HCT116 (cell line): ENCODE results near the gene ST7L. TPM values are rescaled to one million over a fixed set of nuclear protein-coding genes. Genes with fewer than 3 reads are reported as not detected.

Experiments used
- ATAC-seq: fragments of 200-7000 bp; cut with Tn5 transposase; 2 replicates; pipeline ENCODE4 v1.9.1; 2020; ENCODE audit warnings: mild to moderate bottlenecking, moderate library complexity
- BruUV-seq: library from RNA; stranded (reverse); fragments of 400-500 nt; replicated peaks from 2 replicates; lab custom pipeline; 2021; lab: Mats Ljungman, UMichigan
- CTCF ChIA-PET: fragments of 300-600 bp; sonication (Branson Sonifier 250); formaldehyde crosslinking; loops from one replicate; lab custom pipeline; 2021; ENCODE audit warnings: antibody characterized with exemption; lab: Charles Lee
- POLR2A ChIA-PET: fragments of 300-600, 350-600 bp; sonication (Branson Sonifier 250); formaldehyde crosslinking; loops from one replicate; lab custom pipeline; 2021; ENCODE audit warnings: antibody characterized with exemption; lab: Charles Lee
- RAD21 ChIA-PET, 2 experiments: fragments of 300-600 bp; sonication (Branson Sonifier 250); formaldehyde crosslinking; loops; one replicate each; lab custom pipeline; 2023; ENCODE audit warnings: low total read pairs in 2 of 2; ENCODE audit not compliant: uncharacterized antibody in 2 of 2, unreplicated experiment in 2 of 2, low non-redundant PET in 1 of 2; lab: Charles Lee
- DNase-seq: peaks from one replicate; pipeline ENCODE4 v3.0.0-alpha.2; 2010; ENCODE audit warnings: low read depth, low spot score
- H2AFZ ChIP-seq: fragments of 200-600 bp; shearing (Covaris generic), sonication (generic); 2 replicates; pipeline ENCODE4 v1.6.1; 2017; ENCODE audit warnings: low read depth, mixed run types, mixed read lengths, antibody characterized with exemption, low read length; ENCODE audit not compliant: poor library complexity, severe bottlenecking
- H3K27ac ChIP-seq: 2 replicates; pipeline ENCODE4 v1.5.1; 2012; ENCODE audit warnings: low read depth, low read length
- H3K27me3 ChIP-seq: fragments of 200-600 bp; sonication (generic); 2 replicates; pipeline ENCODE4 v1.6.1; 2016; ENCODE audit warnings: mixed run types, low read length, mixed read lengths; ENCODE audit not compliant: insufficient read depth
- H3K36me3 ChIP-seq, 2 experiments: fragments of 200-500 bp in 1 of 2; fragments of 200-600 bp in 1 of 2; sonication (Bioruptor generic) in 1 of 2; sonication (generic) in 1 of 2; 2 replicates each; pipeline versions ENCODE4 v1.5.1 to v1.6.1; 2014 to 2016; ENCODE audit warnings: low read length in 2 of 2, inconsistent platforms in 1 of 2, mixed read lengths in 1 of 2, mixed run types in 1 of 2; ENCODE audit not compliant: insufficient read depth in 2 of 2, control insufficient read depth in 1 of 2
- H3K4me1 ChIP-seq, 2 experiments: fragments of 200-600 bp in 1 of 2; sonication (generic) in 1 of 2; 2 replicates each; pipeline versions ENCODE4 v1.5.1 to v1.6.1; 2012 to 2017; ENCODE audit warnings: low read length in 2 of 2, inconsistent platforms in 1 of 2, mild to moderate bottlenecking in 1 of 2, mixed read lengths in 1 of 2, mixed run types in 1 of 2, moderate library complexity in 1 of 2; ENCODE audit not compliant: insufficient read depth in 2 of 2, control insufficient read depth in 1 of 2
- H3K4me2 ChIP-seq: fragments of 200-600 bp; sonication (generic); 2 replicates; pipeline ENCODE4 v1.6.1; 2017; ENCODE audit warnings: mixed run types, low read length, mixed read lengths
- H3K4me3 ChIP-seq, 2 experiments: fragments of 200-600 bp in 1 of 2; sonication (generic) in 1 of 2; replicated peaks in 1 of 2; 2 replicates each; pipeline ENCODE4 v1.5.1; 2011 to 2016; ENCODE audit warnings: low read length in 2 of 2, control low read depth in 1 of 2, low read depth in 1 of 2, mild to moderate bottlenecking in 1 of 2, mixed read lengths in 1 of 2, mixed run types in 1 of 2
- H3K79me2 ChIP-seq: fragments of 200-600 bp; sonication (generic); 2 replicates; pipeline ENCODE4 v1.6.1; 2017; ENCODE audit warnings: mild to moderate bottlenecking, mixed run types, low read length, moderate library complexity, mixed read lengths; ENCODE audit not compliant: insufficient read depth
- H3K9ac ChIP-seq: fragments of 200-600 bp; sonication (generic); 2 replicates; pipeline ENCODE4 v1.6.1; 2016; ENCODE audit warnings: low read length, mixed read lengths
- H3K9me2 ChIP-seq: fragments of 200-600 bp; sonication (generic), shearing (Covaris generic); 2 replicates; pipeline ENCODE4 v1.6.1; 2017; ENCODE audit warnings: mixed run types, mild to moderate bottlenecking, moderate library complexity; ENCODE audit not compliant: insufficient read depth
- H3K9me3 ChIP-seq, 2 experiments: fragments of 200-500 bp in 1 of 2; fragments of 200-600 bp in 1 of 2; sonication (Bioruptor generic) in 1 of 2; sonication (generic) in 1 of 2; 2 replicates each; pipeline ENCODE4 v1.6.1; 2014 to 2017; ENCODE audit warnings: low read length in 2 of 2, mixed read lengths in 2 of 2, inconsistent platforms in 1 of 2, low read depth in 1 of 2, mild to moderate bottlenecking in 1 of 2, mixed run types in 1 of 2, moderate library complexity in 1 of 2; ENCODE audit not compliant: control insufficient read depth in 1 of 2, insufficient read depth in 1 of 2
- H4K20me1 ChIP-seq: fragments of 200-600 bp; sonication (generic), shearing (Covaris generic); 2 replicates; pipeline ENCODE4 v1.6.1; 2017; ENCODE audit warnings: mixed run types, mild to moderate bottlenecking, moderate library complexity; ENCODE audit not compliant: insufficient read depth
- ATF3 ChIP-seq: IDR thresholded peaks from 2 replicates; pipeline ENCODE4 v1.6.1; 2012
- CBX3 ChIP-seq: IDR thresholded peaks from 2 replicates; pipeline ENCODE4 v1.6.1; 2012; ENCODE audit warnings: low read depth
- CEBPB ChIP-seq: IDR thresholded peaks from 2 replicates; pipeline ENCODE4 v1.6.1; 2012; ENCODE audit warnings: low read depth
- CTCF ChIP-seq, 3 experiments: fragments of 200-600 bp in 1 of 3; sonication (generic) in 1 of 3; IDR thresholded peaks in 2 of 3; conservative IDR thresholded peaks in 1 of 3; 2 replicates each; pipeline ENCODE4 v1.5.1; 2012 to 2017; ENCODE audit warnings: low read depth in 2 of 3, low read length in 2 of 3, antibody characterized with exemption in 1 of 3, borderline replicate concordance in 1 of 3, control low read depth in 1 of 3, mild to moderate bottlenecking in 1 of 3, mixed read lengths in 1 of 3, mixed run types in 1 of 3, moderate library complexity in 1 of 3; ENCODE audit not compliant: insufficient read depth in 1 of 3
- EZH2 ChIP-seq: fragments of 200-600 bp; sonication (generic); IDR thresholded peaks from 2 replicates; pipeline ENCODE4 v1.6.1; 2017; ENCODE audit warnings: antibody characterized with exemption, mixed run types
- EZH2phosphoT487 ChIP-seq: fragments of 200-600 bp; IDR thresholded peaks from 2 replicates; pipeline ENCODE4 v1.6.1; 2018; ENCODE audit warnings: antibody characterized with exemption, borderline replicate concordance
- FOSL1 ChIP-seq: IDR thresholded peaks from 2 replicates; pipeline ENCODE4 v1.6.1; 2012; ENCODE audit warnings: low read depth
- JUND ChIP-seq: IDR thresholded peaks from 2 replicates; pipeline ENCODE4 v1.6.1; 2012
- POLR2A ChIP-seq: IDR thresholded peaks from 2 replicates; pipeline ENCODE4 v1.7.0; 2011; ENCODE audit warnings: borderline replicate concordance; ENCODE audit not compliant: insufficient read depth, insufficient read length; ENCODE audit errors: extremely low read depth
- POLR2AphosphoS5 ChIP-seq: IDR thresholded peaks from 2 replicates; pipeline ENCODE4 v1.6.1; 2011; ENCODE audit warnings: mild to moderate bottlenecking, low read depth, low read length, moderate library complexity
- RAD21 ChIP-seq: IDR thresholded peaks from 2 replicates; pipeline ENCODE4 v1.6.1; 2012; ENCODE audit warnings: low read depth, mild to moderate bottlenecking
- SP1 ChIP-seq: IDR thresholded peaks from 2 replicates; pipeline ENCODE4 v1.6.1; 2012; ENCODE audit warnings: low read depth
- TCF7L2 ChIP-seq: IDR thresholded peaks from 2 replicates; pipeline ENCODE4 v1.7.0; 2011; ENCODE audit warnings: borderline replicate concordance, inconsistent platforms; ENCODE audit not compliant: insufficient read depth, insufficient read length; ENCODE audit errors: extremely low read depth
- YY1 ChIP-seq: IDR thresholded peaks from 2 replicates; pipeline ENCODE4 v1.6.1; 2011; ENCODE audit warnings: low read length, low read depth, moderate library complexity, mild to moderate bottlenecking; ENCODE audit not compliant: insufficient replicate concordance; ENCODE audit errors: extremely low read depth
- ZBTB33 ChIP-seq: IDR thresholded peaks from 2 replicates; pipeline ENCODE4 v1.6.1; 2011; ENCODE audit warnings: mild to moderate bottlenecking, low read length, moderate library complexity; ENCODE audit not compliant: insufficient replicate concordance; ENCODE audit errors: extremely low read depth
- ZFX ChIP-seq: fragments of 450-650 bp; IDR thresholded peaks from 2 replicates; pipeline ENCODE4 v1.6.1; 2017
- intact Hi-C: fragments of 100-400 bp; cut with micrococcal nuclease; formaldehyde crosslinking; loops from 2 replicates; pipeline ENCODE4 v1.10.0; 2022
- total RNA-seq: library from RNA; stranded (reverse); gene quantifications from one replicate; pipeline ENCODE4 v1.2.1, GENCODE V29; 2021; ENCODE audit not compliant: unreplicated experiment

ST7L gene
- total RNA-seq, 1 experiment from 2014 or later = 19.9 TPM

GRCh38 chr1:112579801-112580510 is 39.0 kb downstream of the ST7L start (continued):
- TF ChIP-seq TCF7L2 = no peak
- TF ChIP-seq POLR2A = no peak
- TF ChIP-seq ATF3 = no peak
- TF ChIP-seq CTCF (IDR thresholded peaks at IDR 0.05 in 2 of 3, conservative IDR thresholded peaks at IDR 0.05 in 1 of 3; ENCODE audit: borderline replicate concordance in 1 of 3, insufficient read depth in 1 of 3, low read depth in 2 of 3, low read length in 2 of 3) = no peak
- no peak for TF ChIP-seq EZH2phosphoT487
- no peak for TF ChIP-seq FOSL1
- no peak for TF ChIP-seq EZH2

GRCh38 chr1:112576240-112576639 is 42.7 kb downstream of the ST7L start:
- Histone ChIP-seq H4K20me1 (no peaks in the 10 kb centered on the region), H2AFZ (no peak overlapping the region), H3K79me2 (no peaks in the 10 kb centered on the region), H3K4me2 (no peak overlapping the region), H3K9me2 (no peaks in the 10 kb centered on the region), H3K27ac (no peak overlapping the region), H3K9ac (no peak overlapping the region), H3K4me3 (no peak overlapping the region), H3K9me3 (no peaks in the 10 kb centered on the region), H3K4me1 (peaks cover 11 to 12% of the 10 kb centered on the region in 2 experiments; a peak in 3 of 4 replicates), H3K36me3 (peaks cover 4 to 6% of the 10 kb centered on the region in 2 experiments; a peak in 2 of 4 replicates), H3K27me3 (no peaks in the 10 kb centered on the region)
- RAD21 ChIA-PET = no interaction called here
- ATAC-seq (no peak), DNase-seq (no peak)
- CTCF ChIA-PET = no interaction called here
- intact Hi-C loops = no loop called here
- POLR2A ChIA-PET = no interaction called here
- no TSS peak for BruUV-seq
- TF ChIP-seq RAD21 (no peak), CTCF (IDR thresholded peaks at IDR 0.05 in 2 of 3, conservative IDR thresholded peaks at IDR 0.05 in 1 of 3; ENCODE audit: borderline replicate concordance in 1 of 3, insufficient read depth in 1 of 3, low read depth in 2 of 3, low read length in 2 of 3) (no peak), YY1 (no peak), CBX3 (no peak), SP1 (no peak), CEBPB (no peak), ATF3 (no peak), ZFX (no peak), POLR2AphosphoS5 (no peak), JUND (no peak), EZH2phosphoT487 (no peak), ZBTB33 (no peak)
